Measurements from ENCODE around the gene FASTK. TPM values are rescaled to one million over a fixed set of nuclear protein-coding genes. Genes with fewer than 3 reads are reported as not detected.

Gene FASTK
- polyA plus RNA-seq, 1 experiment, result 44.1 TPM

DNA sequence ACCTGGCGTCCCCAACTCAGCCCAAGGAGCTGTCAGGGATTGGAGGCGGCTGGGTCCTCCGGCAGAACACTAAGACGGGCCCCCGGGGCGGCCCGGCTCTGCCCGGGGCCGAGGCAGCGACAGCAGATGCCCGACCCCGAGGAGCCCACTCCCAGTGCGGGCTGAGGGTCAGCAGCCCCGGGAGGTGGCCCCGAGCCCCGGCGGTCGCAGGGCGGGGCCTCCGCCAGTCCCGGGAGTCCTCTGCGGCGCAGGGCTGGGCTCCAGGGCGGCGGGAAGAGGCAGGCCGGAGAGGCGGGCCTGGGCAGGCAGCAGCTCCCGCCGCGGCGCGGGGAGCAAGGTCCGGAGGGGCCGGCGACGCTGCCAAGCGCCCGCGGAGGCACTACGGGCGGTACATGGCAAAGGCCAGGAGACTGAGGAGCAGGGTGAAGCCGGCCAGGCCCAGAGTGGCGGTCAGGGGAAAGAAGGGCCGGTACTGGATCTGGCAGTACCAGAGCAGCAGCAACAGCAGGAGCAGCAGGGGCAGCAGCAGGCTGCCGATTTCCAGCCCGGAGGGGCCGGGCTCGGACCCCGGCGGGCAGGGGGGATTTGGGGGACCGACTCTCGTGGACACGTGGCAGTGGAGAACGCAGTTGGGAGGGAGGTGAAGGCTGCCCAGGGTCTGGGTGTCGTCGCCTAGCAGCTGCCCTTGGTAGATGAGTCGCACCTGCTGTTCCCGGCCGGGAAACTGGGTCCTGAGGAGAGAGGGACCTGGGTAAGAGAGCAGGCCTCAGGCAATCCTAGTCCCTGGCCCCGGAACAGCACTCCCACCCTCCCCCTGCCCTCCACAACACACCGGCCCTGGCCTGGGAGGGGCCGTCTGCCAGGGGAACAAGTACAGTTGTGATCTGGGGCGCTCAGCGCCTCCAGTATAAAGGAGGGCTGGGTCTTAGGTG lies 827 bp upstream of the FASTK start:
- Histone ChIP-seq H3K27ac (ENCODE audit: low read depth, low read length) (peak overlapping the region; percentile 61), H3K27me3 (ENCODE audit: control insufficient read depth, insufficient read depth, low read length) (no peaks in the 10 kb centered on the region), H3K4me3 (ENCODE audit: low read depth, low read length) (peak overlapping the region; percentile 74), H3K9me3 (ENCODE audit: control insufficient read depth, insufficient read depth, low read length) (peaks cover 3% of the 10 kb centered on the region; the same call in 1 of the 2 replicates)
- TF ChIP-seq, protein P1, sequence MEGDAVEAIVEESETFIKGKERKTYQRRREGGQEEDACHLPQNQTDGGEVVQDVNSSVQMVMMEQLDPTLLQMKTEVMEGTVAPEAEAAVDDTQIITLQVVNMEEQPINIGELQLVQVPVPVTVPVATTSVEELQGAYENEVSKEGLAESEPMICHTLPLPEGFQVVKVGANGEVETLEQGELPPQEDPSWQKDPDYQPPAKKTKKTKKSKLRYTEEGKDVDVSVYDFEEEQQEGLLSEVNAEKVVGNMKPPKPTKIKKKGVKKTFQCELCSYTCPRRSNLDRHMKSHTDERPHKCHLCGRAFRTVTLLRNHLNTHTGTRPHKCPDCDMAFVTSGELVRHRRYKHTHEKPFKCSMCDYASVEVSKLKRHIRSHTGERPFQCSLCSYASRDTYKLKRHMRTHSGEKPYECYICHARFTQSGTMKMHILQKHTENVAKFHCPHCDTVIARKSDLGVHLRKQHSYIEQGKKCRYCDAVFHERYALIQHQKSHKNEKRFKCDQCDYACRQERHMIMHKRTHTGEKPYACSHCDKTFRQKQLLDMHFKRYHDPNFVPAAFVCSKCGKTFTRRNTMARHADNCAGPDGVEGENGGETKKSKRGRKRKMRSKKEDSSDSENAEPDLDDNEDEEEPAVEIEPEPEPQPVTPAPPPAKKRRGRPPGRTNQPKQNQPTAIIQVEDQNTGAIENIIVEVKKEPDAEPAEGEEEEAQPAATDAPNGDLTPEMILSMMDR (IDR thresholded peaks at IDR 0.05; ENCODE audit: low read depth, low read length), result no peak
- DNase-seq (ENCODE audit: low read depth, low spot score), result no peak
- ChIA-PET CTCF (interaction anchor here (1.0 kb wide), 1 partner anchor 10 kb away, joined by 3 read pairs; no protein-coding TSS in a partner anchor), POLR2A (interaction anchor here (0.6 to 1.6 kb wide), 9 partner anchors 10 to 53 kb away, joined by 3 to 9 read pairs (median 6); partner anchors contain the start of gene CDK5)

DNA sequence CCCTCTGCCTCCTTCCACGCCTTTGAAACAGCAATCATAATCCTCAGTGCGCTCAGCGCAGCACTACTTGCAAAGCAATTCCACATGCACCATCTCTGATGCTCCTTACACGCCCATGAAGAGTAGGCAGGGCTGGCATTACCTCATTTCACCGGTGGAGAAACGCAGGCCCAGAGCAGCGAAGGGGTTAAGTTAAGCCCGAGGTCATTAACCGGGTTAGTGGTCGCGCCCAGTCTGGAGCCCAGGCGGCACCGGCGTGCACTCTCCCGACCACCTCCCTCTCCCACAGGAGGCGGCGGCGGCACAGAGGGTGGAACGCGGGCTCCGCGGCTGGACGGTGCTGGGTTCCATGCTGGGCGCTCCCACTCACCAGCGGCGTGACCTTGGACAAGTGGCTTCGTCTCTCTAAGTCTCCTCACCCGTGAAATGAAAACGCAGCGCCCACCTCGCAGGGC lies 515 bp downstream of the FASTK start:
- ChIA-PET POLR2A (interaction anchor here (1.0 to 1.6 kb wide), 7 partner anchors 8 to 30 kb away, joined by 3 to 9 read pairs (median 6); partner anchors contain the start of gene CDK5), CTCF (interaction anchor here (0.7 to 1.0 kb wide), 2 partner anchors 11 to 133 kb away, joined by 3 read pairs; no protein-coding TSS in a partner anchor)
- peak overlapping the region; percentile 61 for H3K27ac ChIP-seq (ENCODE audit: low read depth, low read length)
- H3K4me3 ChIP-seq (ENCODE audit: low read depth, low read length), result peak overlapping the region; percentile 90
- H3K9me3 ChIP-seq (ENCODE audit: control insufficient read depth, insufficient read depth, low read length), result peaks cover 3% of the 10 kb centered on the region; the same call in 1 of the 2 replicates
- TF ChIP-seq, protein P1 (IDR thresholded peaks at IDR 0.05; ENCODE audit: low read depth, low read length), result no peak
- no peaks in the 10 kb centered on the region for H3K27me3 ChIP-seq (ENCODE audit: control insufficient read depth, insufficient read depth, low read length)
- no peak for DNase-seq (ENCODE audit: low read depth, low spot score)

DNA sequence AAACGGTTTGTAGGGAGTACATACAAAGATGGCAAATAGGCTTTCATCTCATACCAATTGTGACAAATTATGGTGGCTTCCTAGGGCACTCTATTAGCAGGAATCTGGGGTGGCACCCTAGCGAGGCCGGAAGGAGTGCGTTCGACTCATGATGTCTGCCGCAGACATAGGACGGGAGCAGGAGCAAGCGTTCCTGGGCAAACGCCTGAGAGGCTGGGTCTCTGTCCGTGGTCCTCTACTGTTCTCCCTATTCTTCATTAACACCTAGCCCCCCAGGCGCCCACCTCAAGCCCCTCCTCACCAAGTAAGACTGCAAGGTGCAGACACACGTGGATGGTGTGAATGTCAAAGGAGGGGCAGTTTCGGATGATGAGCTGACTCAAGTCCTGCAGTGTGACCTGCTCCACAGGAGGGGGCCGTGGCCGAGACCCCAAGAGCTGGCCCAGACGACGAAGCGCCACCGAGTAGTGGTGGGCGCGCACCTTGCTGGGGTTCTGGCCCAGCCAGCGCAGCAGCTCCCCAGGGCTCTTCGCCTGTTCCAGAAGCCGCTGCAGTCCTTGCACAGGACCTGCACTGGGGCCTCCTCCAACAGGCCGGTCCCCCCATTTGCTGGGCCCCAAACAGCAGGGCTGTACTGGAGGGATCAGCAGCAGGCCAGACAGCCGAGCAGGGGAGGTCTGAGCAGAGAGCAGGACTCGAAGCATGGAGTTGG lies 1.3 kb downstream of the FASTK start:
- Histone ChIP-seq H3K4me3 (ENCODE audit: low read depth, low read length) (peak overlapping the region; percentile 90), H3K9me3 (ENCODE audit: control insufficient read depth, insufficient read depth, low read length) (peaks cover 3% of the 10 kb centered on the region; the same call in 1 of the 2 replicates), H3K27ac (ENCODE audit: low read depth, low read length) (peak overlapping the region; percentile 11), H3K27me3 (ENCODE audit: control insufficient read depth, insufficient read depth, low read length) (no peaks in the 10 kb centered on the region)
- TF ChIP-seq, protein P1 (IDR thresholded peaks at IDR 0.05; ENCODE audit: low read depth, low read length), result no peak
- POLR2A ChIA-PET, result no interaction called here
- CTCF ChIA-PET, result no interaction called here
- DNase-seq (ENCODE audit: low read depth, low spot score), result no peak

DNA sequence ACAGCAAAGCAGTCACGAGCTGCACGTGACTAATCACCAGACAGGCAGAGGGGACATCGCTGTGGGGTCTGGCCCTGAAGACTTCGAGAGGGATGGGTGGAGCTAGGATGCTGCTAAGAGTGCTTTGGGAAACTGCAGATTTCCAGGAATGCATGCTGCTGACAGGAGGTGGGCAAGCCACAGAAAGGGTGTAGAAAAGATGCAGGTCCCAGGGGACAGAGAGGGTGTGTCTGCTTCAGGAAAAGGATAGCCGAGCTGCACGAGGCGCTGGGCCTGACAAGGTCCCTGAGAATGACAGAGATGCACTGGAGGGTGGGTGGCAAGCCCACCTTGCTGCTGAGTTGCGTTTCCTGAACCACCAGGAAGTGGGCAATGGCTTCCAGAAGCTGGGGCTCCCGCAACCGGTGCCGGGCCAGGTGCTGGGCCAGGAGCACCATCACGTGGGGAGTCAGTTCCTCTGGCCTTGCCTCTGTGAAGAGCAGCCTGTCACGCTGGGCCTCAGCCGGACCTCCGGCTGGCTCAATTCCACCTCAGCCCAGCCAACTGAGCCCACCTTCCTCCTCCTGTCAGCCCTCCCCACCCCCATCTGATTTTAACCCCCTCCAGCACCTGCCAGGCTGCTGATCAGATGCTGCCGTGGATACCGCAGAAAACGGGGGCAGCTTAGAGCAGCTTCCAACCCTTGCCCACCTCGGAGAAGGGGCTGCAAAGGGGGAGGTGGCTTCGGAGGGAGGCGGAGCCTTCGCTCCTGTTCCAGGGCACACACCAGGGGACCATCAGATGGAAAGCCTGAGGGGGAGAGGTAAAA lies 2.2 kb downstream of the FASTK start:
- TF ChIP-seq, protein P1 (IDR thresholded peaks at IDR 0.05; ENCODE audit: low read depth, low read length), result no peak
- ChIA-PET CTCF (interaction anchor here (1.1 to 1.7 kb wide), 2 partner anchors 15 to 33 kb away, joined by 4 to 5 read pairs; no protein-coding TSS in a partner anchor), POLR2A (interaction anchor here (0.8 to 0.9 kb wide), 2 partner anchors 33 to 165 kb away, joined by 3 to 4 read pairs; no protein-coding TSS in a partner anchor)
- H3K9me3 ChIP-seq (ENCODE audit: control insufficient read depth, insufficient read depth, low read length), result peaks cover 3% of the 10 kb centered on the region; the same call in 1 of the 2 replicates
- H3K4me3 ChIP-seq (ENCODE audit: low read depth, low read length), result peak overlapping the region; percentile 17
- no peak for DNase-seq (ENCODE audit: low read depth, low spot score)
- no peak overlapping the region for H3K27ac ChIP-seq (ENCODE audit: low read depth, low read length)
- no peaks in the 10 kb centered on the region for H3K27me3 ChIP-seq (ENCODE audit: control insufficient read depth, insufficient read depth, low read length)
